ENCODE measurements around the gene ORC2.
"Not testable (repeated sequence)": the region's sequence is repeated elsewhere in the genome, so short reads cannot be mapped to it uniquely, and the experiment has no call there.

DNA sequence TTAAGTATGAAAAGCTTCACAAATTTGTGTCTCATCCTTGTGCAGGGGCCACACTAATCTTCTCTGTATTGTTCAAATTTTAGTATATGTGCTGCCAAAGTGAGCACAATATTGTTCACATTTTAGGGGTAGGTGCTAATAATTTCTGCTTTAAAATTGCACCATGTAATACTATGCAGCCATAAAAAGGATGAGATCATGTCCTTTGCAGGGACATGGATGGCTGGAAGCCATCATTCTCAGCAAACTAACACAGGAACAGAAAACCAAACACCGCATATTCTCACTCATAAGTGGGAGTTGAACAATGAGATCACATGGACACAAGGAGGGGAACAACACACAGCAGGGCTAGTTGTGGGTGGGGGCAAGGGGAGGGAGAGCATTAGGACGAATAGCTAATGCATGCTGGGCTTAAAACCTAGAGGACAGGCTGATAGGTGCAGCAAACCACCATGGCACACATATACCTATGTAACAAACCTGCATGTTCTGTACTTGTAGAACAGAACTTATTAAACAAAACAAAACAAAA lies 81.7 kb downstream of the ORC2 start:
- TF ChIP-seq, protein P1, sequence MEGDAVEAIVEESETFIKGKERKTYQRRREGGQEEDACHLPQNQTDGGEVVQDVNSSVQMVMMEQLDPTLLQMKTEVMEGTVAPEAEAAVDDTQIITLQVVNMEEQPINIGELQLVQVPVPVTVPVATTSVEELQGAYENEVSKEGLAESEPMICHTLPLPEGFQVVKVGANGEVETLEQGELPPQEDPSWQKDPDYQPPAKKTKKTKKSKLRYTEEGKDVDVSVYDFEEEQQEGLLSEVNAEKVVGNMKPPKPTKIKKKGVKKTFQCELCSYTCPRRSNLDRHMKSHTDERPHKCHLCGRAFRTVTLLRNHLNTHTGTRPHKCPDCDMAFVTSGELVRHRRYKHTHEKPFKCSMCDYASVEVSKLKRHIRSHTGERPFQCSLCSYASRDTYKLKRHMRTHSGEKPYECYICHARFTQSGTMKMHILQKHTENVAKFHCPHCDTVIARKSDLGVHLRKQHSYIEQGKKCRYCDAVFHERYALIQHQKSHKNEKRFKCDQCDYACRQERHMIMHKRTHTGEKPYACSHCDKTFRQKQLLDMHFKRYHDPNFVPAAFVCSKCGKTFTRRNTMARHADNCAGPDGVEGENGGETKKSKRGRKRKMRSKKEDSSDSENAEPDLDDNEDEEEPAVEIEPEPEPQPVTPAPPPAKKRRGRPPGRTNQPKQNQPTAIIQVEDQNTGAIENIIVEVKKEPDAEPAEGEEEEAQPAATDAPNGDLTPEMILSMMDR (IDR thresholded peaks at IDR 0.05) = not testable (repeated sequence)
- TF ChIP-seq HOXA7 (CRISPR knock-in tag; IDR thresholded peaks at IDR 0.05); POLR2A (IDR thresholded peaks at IDR 0.05; ENCODE audit: low read length); KDM1A (IDR thresholded peaks at IDR 0.05; ENCODE audit: low read depth): not testable (repeated sequence)
- TF ChIP-seq, protein P2, sequence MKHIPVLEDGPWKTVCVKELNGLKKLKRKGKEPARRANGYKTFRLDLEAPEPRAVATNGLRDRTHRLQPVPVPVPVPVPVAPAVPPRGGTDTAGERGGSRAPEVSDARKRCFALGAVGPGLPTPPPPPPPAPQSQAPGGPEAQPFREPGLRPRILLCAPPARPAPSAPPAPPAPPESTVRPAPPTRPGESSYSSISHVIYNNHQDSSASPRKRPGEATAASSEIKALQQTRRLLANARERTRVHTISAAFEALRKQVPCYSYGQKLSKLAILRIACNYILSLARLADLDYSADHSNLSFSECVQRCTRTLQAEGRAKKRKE (CRISPR knock-in tag; IDR thresholded peaks at IDR 0.05; ENCODE audit: low read depth) = not testable (repeated sequence)
